ENCODE measurements around the gene ABCC8.

- TF ChIP-seq CTCF (IDR thresholded peaks at IDR 0.05; ENCODE audit: low read length) = no peak
- TF ChIP-seq EZH2 (IDR thresholded peaks at IDR 0.05; ENCODE audit: borderline replicate concordance, low read length) = no peak
Measured at GRCh38 chr11:17352950-17353820, 123.5 kb downstream of the ABCC8 start.

All from OCI-LY1 (cell line).